Transverse colon (tissue), 4 donors: ENCODE data around the gene LAPTM4A.

ENCODE experiments used
- CTCF ChIP-seq, 5 experiments: fragments of 200-600 bp in 3 of 5; fragments of 450-650 bp in 2 of 5; sonication (generic) in 3 of 5; IDR thresholded peaks; 1 replicate in 2 of 5; 2 replicates in 3 of 5; pipeline ENCODE4 v1.5.1; 2016 to 2017; ENCODE audit warnings: antibody characterized with exemption in 5 of 5, inconsistent platforms in 3 of 5, mild to moderate bottlenecking in 2 of 5, moderate library complexity in 1 of 5
- POLR2A ChIP-seq: fragments of 450-650 bp; IDR thresholded peaks from one replicate; pipeline ENCODE4 v1.6.1; 2016; ENCODE audit warnings: antibody characterized with exemption, mild to moderate bottlenecking, moderate library complexity
- POLR2AphosphoS5 ChIP-seq, 3 donors: sonication (generic); formaldehyde crosslinking; IDR thresholded peaks; one replicate each; pipeline ENCODE4 v1.6.1; 2016; ENCODE audit warnings: antibody characterized with exemption in 3 of 3

- no peak for TF ChIP-seq CTCF (IDR thresholded peaks at IDR 0.05)
- no peak for TF ChIP-seq POLR2A
- no peak for TF ChIP-seq POLR2AphosphoS5 (IDR thresholded peaks at IDR 0.05)
Measured at GRCh38 chr2:20100711-20101110, 49.3 kb upstream of the LAPTM4A start.
